CD4-positive, alpha-beta T cell (primary cell): ENCODE measurements around the gene OR2G2. TPM values are rescaled to one million over a fixed set of nuclear protein-coding genes. Genes with fewer than 3 reads are reported as not detected.

ENCODE experiments used
- ATAC-seq: fragments of 200-7000 bp; cut with Tn5 transposase; one replicate; pipeline ENCODE4 v1.10.0; 2022; ENCODE audit warnings: mild to moderate bottlenecking; ENCODE audit not compliant: poor library complexity
- CTCF ChIA-PET: fragments of 350-600 bp; sonication (Branson Sonifier 250); formaldehyde crosslinking; loops from one replicate; lab custom pipeline; 2021; ENCODE audit warnings: antibody characterized with exemption, inconsistent platforms; lab: Charles Lee
- POLR2A ChIA-PET: fragments of 350-600 bp; sonication (Branson Sonifier 250); formaldehyde crosslinking; loops from one replicate; lab custom pipeline; 2021; ENCODE audit warnings: antibody characterized with exemption, inconsistent platforms; lab: Charles Lee
- DNase-seq, 14 experiments: peaks; one replicate each; pipeline ENCODE4 v3.0.0-alpha.2; 2013 to 2020; ENCODE audit warnings: mixed read lengths in 2 of 14
- H3K27ac ChIP-seq, 2 donors: one replicate each; pipeline versions ENCODE4 v1.5.1 to v1.7.0; 2013; ENCODE audit warnings: low read length in 2 of 2, low read depth in 1 of 2, mild to moderate bottlenecking in 1 of 2
- H3K27me3 ChIP-seq, 2 experiments: 1 replicate in 1 of 2; 2 replicates in 1 of 2; pipeline versions ENCODE4 v1.6.1 to v1.7.0; 2013; ENCODE audit warnings: low read length in 2 of 2, control low read depth in 1 of 2, mild to moderate bottlenecking in 1 of 2, moderate library complexity in 1 of 2; ENCODE audit not compliant: insufficient read depth in 2 of 2, control insufficient read depth in 1 of 2
- H3K36me3 ChIP-seq: one replicate; pipeline ENCODE4 v1.6.1; 2013; ENCODE audit warnings: low read length, control low read depth; ENCODE audit not compliant: insufficient read depth
- H3K4me1 ChIP-seq: one replicate; pipeline ENCODE4 v1.6.1; 2013; ENCODE audit warnings: low read length, control low read depth; ENCODE audit not compliant: insufficient read depth
- H3K4me3 ChIP-seq: one replicate; pipeline ENCODE4 v1.5.1; 2013; ENCODE audit warnings: mild to moderate bottlenecking, low read length, moderate library complexity
- H3K9me3 ChIP-seq, 2 experiments: 1 replicate in 1 of 2; 2 replicates in 1 of 2; pipeline versions ENCODE4 v1.6.1 to v1.7.0; 2013; ENCODE audit warnings: low read length in 2 of 2, mild to moderate bottlenecking in 2 of 2, control low read depth in 1 of 2, moderate library complexity in 1 of 2; ENCODE audit not compliant: control insufficient read depth in 1 of 2, insufficient read depth in 1 of 2
- H3K27ac Mint-ChIP-seq: one replicate; pipeline ENCODE4 v1.8.0; 2020; ENCODE audit warnings: mixed read lengths
- H3K27me3 Mint-ChIP-seq: one replicate; pipeline ENCODE4 v1.8.0; 2021; ENCODE audit warnings: mixed read lengths
- H3K36me3 Mint-ChIP-seq: one replicate; pipeline ENCODE4 v1.8.0; 2021; ENCODE audit warnings: low read depth, mixed read lengths
- H3K4me1 Mint-ChIP-seq: one replicate; pipeline ENCODE4 v1.8.0; 2021; ENCODE audit warnings: low read depth, mixed read lengths
- H3K4me3 Mint-ChIP-seq: one replicate; pipeline ENCODE4 v1.8.0; 2020; ENCODE audit warnings: mild to moderate bottlenecking, mixed read lengths
- H3K9me3 Mint-ChIP-seq: one replicate; pipeline ENCODE4 v1.8.0; 2020; ENCODE audit warnings: mixed read lengths
- CTCF ChIP-seq: fragments of 200-600 bp; IDR thresholded peaks from one replicate; pipeline ENCODE4 v1.8.0; 2022; ENCODE audit warnings: antibody characterized with exemption, mild to moderate bottlenecking
- intact Hi-C, 2 experiments: fragments of 100-400 bp; cut with DNase I in 1 of 2; cut with micrococcal nuclease in 1 of 2; formaldehyde crosslinking; loops; one replicate each; pipeline versions ENCODE4 v1.15.1 to v1.9.0; 2023 to 2025; cut with DNase I, micrococcal nuclease
- total RNA-seq, 174 experiments: library from RNA in 2 of 174; stranded (reverse) in 2 of 174; gene quantifications; one replicate each; pipeline ENCODE4 v1.2.3 and lab custom pipeline; 2021 to 2026

Gene OR2G2
- total RNA-seq, 2 experiments from 2014 or later, result not detected

DNA sequence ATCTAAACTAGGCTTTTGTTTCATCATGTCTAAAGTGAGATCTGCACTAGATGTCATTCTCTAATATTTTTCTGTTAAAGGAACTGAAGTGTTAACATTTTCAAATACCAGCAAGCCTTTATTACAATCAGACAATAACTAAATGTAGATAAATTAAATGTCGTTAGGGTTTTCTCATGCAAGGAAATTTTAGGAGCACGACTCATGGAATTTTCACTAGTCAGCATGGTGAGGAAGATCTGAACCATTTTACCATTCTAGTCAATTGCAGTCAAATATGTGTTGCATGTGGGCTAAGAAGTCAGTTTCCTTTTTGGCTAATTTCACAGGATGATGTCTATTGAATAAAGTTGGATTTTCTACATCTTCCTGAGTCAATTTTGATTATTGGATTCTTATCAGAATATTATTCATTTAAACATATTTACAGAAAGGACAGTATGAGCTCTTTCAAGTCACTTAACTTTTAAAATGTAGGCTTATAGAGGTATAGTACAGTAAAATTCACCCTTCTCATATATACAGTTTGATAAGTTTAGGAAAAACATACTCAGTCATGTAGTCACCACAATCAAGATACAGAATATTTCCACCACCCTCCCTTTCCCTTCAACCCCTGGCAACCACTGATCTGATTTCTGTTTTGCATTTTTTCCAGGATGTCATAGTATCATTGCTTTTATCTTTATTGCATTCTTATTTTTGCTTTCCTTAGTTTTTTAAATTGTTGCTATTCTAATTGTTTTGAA lies 30.1 kb upstream of the OR2G2 start:
- no peak for DNase-seq
- TF ChIP-seq CTCF, result no peak
- no peak overlapping the region for H3K27ac Mint-ChIP-seq
- H3K4me3 Mint-ChIP-seq, result no peak overlapping the region
- ChIA-PET POLR2A (no interaction called here), CTCF (no interaction called here)
- H3K36me3 Mint-ChIP-seq, result no peaks in the 10 kb centered on the region
- H3K9me3 Mint-ChIP-seq, result no peaks in the 10 kb centered on the region
- H3K36me3 ChIP-seq, result no peaks in the 10 kb centered on the region
- intact Hi-C loops, result no loop called here
- no peak overlapping the region for H3K4me3 ChIP-seq
- H3K9me3 ChIP-seq, result no peaks in the 10 kb centered on the region
- H3K27ac ChIP-seq, result no peak overlapping the region
- no peaks in the 10 kb centered on the region for H3K4me1 ChIP-seq
- no peaks in the 10 kb centered on the region for H3K4me1 Mint-ChIP-seq
- no peak for ATAC-seq
- no peaks in the 10 kb centered on the region for H3K27me3 Mint-ChIP-seq
- H3K27me3 ChIP-seq, result no peaks in the 10 kb centered on the region

DNA sequence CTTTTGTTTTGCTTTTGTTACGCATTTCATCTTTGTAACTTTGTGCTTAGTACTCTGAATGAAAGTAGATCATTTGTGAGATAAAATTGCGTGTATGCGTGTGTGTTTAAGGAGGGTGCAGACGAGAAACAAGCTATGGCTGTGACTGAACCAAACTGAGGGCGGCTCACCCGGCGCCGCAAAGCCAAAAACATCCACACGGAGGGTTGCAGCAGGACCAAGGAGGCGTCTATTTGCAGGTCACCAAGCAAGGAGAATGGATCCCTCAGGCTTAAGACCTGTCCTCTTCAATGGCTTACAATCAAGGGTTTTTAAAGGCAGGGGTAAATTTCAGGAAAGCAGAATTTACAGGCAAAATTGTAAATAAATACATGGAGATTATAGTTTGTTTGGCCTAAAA lies 26.4 kb upstream of the OR2G2 start:
- Histone ChIP-seq H3K27me3 (no peaks in the 10 kb centered on the region), H3K27ac (no peak overlapping the region), H3K9me3 (no peaks in the 10 kb centered on the region), H3K4me3 (no peak overlapping the region), H3K4me1 (no peaks in the 10 kb centered on the region), H3K36me3 (no peaks in the 10 kb centered on the region)
- no peak for TF ChIP-seq CTCF
- Mint-ChIP-seq H3K4me1 (no peaks in the 10 kb centered on the region), H3K27ac (no peak overlapping the region), H3K27me3 (no peaks in the 10 kb centered on the region), H3K36me3 (no peaks in the 10 kb centered on the region), H3K9me3 (no peaks in the 10 kb centered on the region), H3K4me3 (no peak overlapping the region)
- intact Hi-C loops, result no loop called here
- DNase-seq, result no peak
- ChIA-PET POLR2A (no interaction called here), CTCF (no interaction called here)
- ATAC-seq, result no peak

DNA sequence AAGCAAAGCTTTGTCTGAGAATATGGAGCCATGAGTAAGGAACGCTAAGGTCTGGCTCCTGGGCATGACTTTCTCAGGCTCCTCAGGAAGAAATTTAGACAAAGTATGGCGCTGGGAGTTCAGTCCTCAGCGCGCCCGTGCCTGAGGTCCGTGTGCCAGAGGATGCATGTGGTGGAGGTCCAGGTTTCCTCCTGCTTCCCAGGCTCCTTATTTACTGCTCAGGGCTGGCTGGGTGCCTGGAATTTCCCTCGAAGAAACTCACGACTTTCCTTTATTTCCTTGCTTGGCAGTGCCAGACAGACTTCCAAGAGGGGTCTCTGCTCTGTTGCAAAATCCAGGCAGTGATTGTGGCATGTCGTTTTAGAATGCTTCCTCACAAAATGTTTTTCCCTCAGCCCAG lies 26.0 kb upstream of the OR2G2 start:
- CTCF ChIA-PET, result no interaction called here
- Mint-ChIP-seq H3K36me3 (no peaks in the 10 kb centered on the region), H3K4me1 (no peaks in the 10 kb centered on the region), H3K27ac (no peak overlapping the region), H3K27me3 (no peaks in the 10 kb centered on the region), H3K4me3 (no peak overlapping the region), H3K9me3 (no peaks in the 10 kb centered on the region)
- no peak for TF ChIP-seq CTCF
- Histone ChIP-seq H3K9me3 (no peaks in the 10 kb centered on the region), H3K27ac (no peak overlapping the region), H3K4me1 (no peaks in the 10 kb centered on the region), H3K27me3 (no peaks in the 10 kb centered on the region), H3K36me3 (no peaks in the 10 kb centered on the region), H3K4me3 (no peak overlapping the region)
- DNase-seq (no peak), ATAC-seq (no peak)
- intact Hi-C loops, result no loop called here
- POLR2A ChIA-PET, result no interaction called here
